Right cardiac atrium (tissue), 5 donors: Measurements from ENCODE around the gene LIPC. TPM values are rescaled to one million over a fixed set of nuclear protein-coding genes. Genes with fewer than 3 reads are reported as not detected.
A peak's percentile ranks its signal among the peaks of the same experiment; 100 is the strongest.

ENCODE experiments used
- ATAC-seq, 2 donors: fragments of 200-7000 bp; cut with Tn5 transposase; one replicate each; pipeline versions ENCODE4 v1.8.0 to v1.9.1; 2020; ENCODE audit warnings: moderate library complexity in 2 of 2, mild to moderate bottlenecking in 1 of 2
- DNase-seq, 3 donors: peaks; one replicate each; pipeline ENCODE4 v3.0.0-alpha.2; 2020
- H3K27ac ChIP-seq: one replicate; pipeline ENCODE4 v1.5.1; 2013; ENCODE audit warnings: mild to moderate bottlenecking, low read length, control low read depth, moderate library complexity
- H3K27me3 ChIP-seq: one replicate; pipeline ENCODE4 v1.6.1; 2013; ENCODE audit not compliant: control insufficient read depth, insufficient read depth
- H3K4me1 ChIP-seq: one replicate; pipeline ENCODE4 v1.6.1; 2013; ENCODE audit warnings: low read length; ENCODE audit not compliant: control insufficient read depth, insufficient read depth
- H3K4me3 ChIP-seq: one replicate; pipeline ENCODE4 v1.5.1; 2013; ENCODE audit warnings: low read length, control low read depth
- H3K9me3 ChIP-seq: one replicate; pipeline ENCODE4 v1.6.1; 2013; ENCODE audit warnings: low read length; ENCODE audit not compliant: control insufficient read depth
- WGBS: extraction: QIAGEN DNeasy Blood & Tissue Kit; methylation state at CpG from one replicate; pipeline ENCODE4 v1.1.7; 2013; 5-methylcytosine and 5-hydroxymethylcytosine counted together
- intact Hi-C, 4 donors: fragments of 100-400 bp; cut with DNase I; formaldehyde crosslinking; loops; one replicate each; pipeline versions ENCODE4 v1.11.0 to v1.14.0; 2022 to 2023
- polyA plus RNA-seq: library from polyadenylated mRNA; stranded (reverse); fragments of 200-250 nt; gene quantifications from one replicate; pipeline ENCODE4 v1.2.3, GENCODE V29; 2013
- total RNA-seq, 4 donors: library from RNA; stranded (reverse); fragmentation: NEBNext Ultra II Directional; extraction: Animal tissue kit (Norgen Biotek cat#: 25700); gene quantifications; one replicate each; pipeline ENCODE4 v1.2.1, GENCODE V29; 2021
- donor health status: healthy with polysubstance abuse.
- donor health status: DM: no; HTN: yes; CAD: no.
- donor health status: DM: no; HTN: no; CAD: no.
- donor health status: DM: no; HTN: yes; CAD: no; lungs with severe emphysema.
- donor health status: DM: yes; HTN: yes; CAD: no.

Gene LIPC
- total and polyA plus RNA-seq, 5 donors: 0.61 to 1.1 (median 0.88) TPM

DNA sequence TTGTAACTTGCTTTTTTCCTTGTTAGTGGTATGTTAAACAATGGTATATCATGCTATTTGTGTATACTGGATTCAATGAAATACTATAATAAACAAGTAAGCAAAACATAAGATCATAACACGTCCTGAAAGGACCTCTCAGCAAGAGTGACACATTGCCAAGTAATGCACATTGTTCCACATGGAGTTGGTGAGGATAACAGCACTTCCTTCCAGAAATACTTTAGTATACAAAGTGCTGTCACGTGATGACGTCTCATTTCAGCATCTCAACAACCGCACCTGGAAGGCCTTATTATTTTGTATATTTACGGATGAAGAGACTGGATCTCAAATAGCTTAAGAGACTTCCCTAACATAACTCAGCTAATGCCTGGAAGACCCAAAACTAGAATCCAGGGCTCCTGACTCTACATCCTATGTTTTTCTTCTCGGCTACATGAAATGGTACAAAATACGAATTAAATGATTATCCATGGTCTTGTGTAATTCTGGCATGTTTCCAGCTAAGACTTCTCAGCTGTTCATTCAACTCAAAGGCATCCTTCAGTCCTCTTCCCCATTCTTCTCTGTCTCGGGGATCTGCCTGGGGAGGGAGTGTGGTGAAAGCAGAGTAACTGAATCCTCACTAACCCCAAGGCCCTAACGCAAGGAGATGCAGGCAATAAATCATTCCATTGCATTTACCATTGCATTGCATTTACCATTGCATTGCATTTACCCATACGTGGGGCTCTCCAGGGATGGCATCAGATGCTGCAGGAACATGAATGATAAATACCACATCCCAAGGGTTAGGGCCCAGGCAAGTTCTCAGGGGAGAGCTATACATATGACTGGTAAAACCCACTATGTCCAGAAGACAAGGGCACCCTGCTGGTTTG, 79.2 kb downstream of the LIPC start:
- H3K9me3 ChIP-seq: peaks cover 2% of the 10 kb centered on the region
- intact Hi-C loops: no loop called here
- no peak overlapping the region for H3K4me3 ChIP-seq
- WGBS: 67% methylated on average over 10 of the region's 10 CpGs
- H3K27ac ChIP-seq: no peak overlapping the region
- no peaks in the 10 kb centered on the region for H3K27me3 ChIP-seq
- DNase-seq (no peak), ATAC-seq (no peak)
- peaks cover 5% of the 10 kb centered on the region for H3K4me1 ChIP-seq

DNA sequence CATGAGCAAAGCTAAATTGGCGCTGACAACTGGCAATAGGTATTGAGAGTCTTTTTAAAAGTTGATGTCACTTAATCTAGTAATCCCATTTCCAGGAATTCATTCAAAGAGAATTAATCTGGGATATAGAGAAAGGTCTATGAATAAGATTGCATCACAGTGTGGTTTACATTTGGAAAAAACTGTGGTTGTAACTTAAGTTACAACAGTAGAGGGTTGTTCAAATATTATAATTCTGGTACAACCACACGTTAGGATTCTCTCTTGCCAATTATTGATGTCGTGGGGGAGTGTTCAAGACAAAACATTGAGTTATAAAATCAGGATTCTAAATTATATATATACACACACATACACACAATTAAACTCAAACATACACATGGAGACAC, 79.8 kb downstream of the LIPC start:
- H3K4me1 ChIP-seq: no peaks in the 10 kb centered on the region
- DNase-seq (no peak), ATAC-seq (no peak)
- no peak overlapping the region for H3K27ac ChIP-seq
- intact Hi-C loops: no loop called here
- H3K9me3 ChIP-seq: peaks cover 2% of the 10 kb centered on the region
- WGBS: 89% methylated on average over 3 of the region's 3 CpGs
- H3K4me3 ChIP-seq: no peak overlapping the region
- no peaks in the 10 kb centered on the region for H3K27me3 ChIP-seq

DNA sequence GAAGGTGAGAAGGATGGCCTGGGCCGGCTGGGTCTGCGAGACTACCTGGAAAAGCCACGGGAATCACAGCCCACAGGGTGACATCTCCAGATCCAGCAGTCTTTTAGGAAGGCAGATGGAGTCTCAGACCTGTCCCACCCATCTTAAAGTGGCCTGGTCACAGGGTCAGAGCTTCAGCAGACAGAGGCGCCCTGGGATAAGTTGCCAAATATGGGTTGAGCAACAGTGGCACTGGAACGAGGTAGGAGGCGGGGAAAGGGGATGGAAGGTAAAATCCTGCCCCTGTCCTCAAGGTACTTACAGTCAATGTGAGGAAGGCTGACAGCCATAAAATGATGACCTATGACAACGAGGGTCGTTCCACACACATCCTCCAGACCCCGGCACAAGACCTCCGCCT, 80.7 kb downstream of the LIPC start:
- DNase-seq: no peak
- no peak for ATAC-seq
- 89% methylated on average over 10 of the region's 10 CpGs for WGBS
- no peak overlapping the region for H3K4me3 ChIP-seq
- H3K4me1 ChIP-seq: peaks cover 2% of the 10 kb centered on the region
- intact Hi-C loops: no loop called here
- no peaks in the 10 kb centered on the region for H3K27me3 ChIP-seq
- peaks cover 2% of the 10 kb centered on the region for H3K9me3 ChIP-seq
- H3K27ac ChIP-seq: no peak overlapping the region

GRCh38 chr15:58513008-58513407, 81.2 kb downstream of the LIPC start:
- intact Hi-C loops: no loop called here
- H3K27ac ChIP-seq: no peak overlapping the region
- DNase-seq: no peak

DNA sequence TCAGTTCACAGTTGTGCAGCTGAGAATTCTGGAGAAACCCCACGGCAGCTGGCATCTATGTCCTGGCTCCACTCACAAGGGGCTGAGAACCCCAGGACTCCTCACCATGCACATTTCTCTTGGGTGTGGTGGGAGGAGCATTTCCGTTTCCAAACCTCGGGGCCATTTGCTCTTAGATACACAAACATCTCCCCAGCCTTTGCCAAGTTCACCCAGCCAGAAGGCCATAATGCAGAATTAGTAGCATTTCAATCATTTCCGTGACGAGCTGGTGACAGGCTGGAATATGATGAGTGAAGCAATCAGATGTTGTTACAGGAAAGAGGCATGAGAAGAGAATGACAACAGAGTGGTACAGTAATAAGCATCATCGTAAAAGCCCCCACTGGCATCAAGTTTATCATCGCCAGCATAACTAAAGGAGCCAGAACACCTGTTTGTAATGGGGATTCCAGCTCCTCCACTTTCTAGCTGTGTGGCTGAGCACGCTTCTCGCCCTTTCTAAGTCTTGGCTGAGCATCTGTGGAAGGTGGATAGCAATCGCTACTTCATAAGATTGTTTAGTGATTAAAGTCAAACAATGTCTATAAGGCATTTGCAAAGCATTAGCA, 82.0 kb downstream of the LIPC start:
- DNase-seq (no peak), ATAC-seq (peak in 1 of 2 donors; percentile 41)
- Histone ChIP-seq H3K27ac (no peak overlapping the region), H3K27me3 (no peaks in the 10 kb centered on the region), H3K9me3 (peaks cover 2% of the 10 kb centered on the region), H3K4me3 (no peak overlapping the region), H3K4me1 (peaks cover 2% of the 10 kb centered on the region)
- 82% methylated on average over 10 of the region's 10 CpGs for WGBS
- intact Hi-C loops: no loop called here

More at GRCh38 chr15:58513008-58513407, 81.2 kb downstream of the LIPC start:
- Histone ChIP-seq H3K4me1 (peaks cover 2% of the 10 kb centered on the region), H3K4me3 (no peak overlapping the region), H3K27me3 (no peaks in the 10 kb centered on the region), H3K9me3 (peaks cover 2% of the 10 kb centered on the region)
- no peak for ATAC-seq
- 92% methylated on average over 4 of the region's 4 CpGs for WGBS

GRCh38 chr15:58515807-58516206, 84.0 kb downstream of the LIPC start:
- peaks cover 4% of the 10 kb centered on the region for H3K4me1 ChIP-seq
- DNase-seq (no peak), ATAC-seq (no peak)
- intact Hi-C loops: no loop called here
- H3K27me3 ChIP-seq: no peaks in the 10 kb centered on the region
- no peak overlapping the region for H3K4me3 ChIP-seq
- H3K27ac ChIP-seq: no peak overlapping the region
- H3K9me3 ChIP-seq: peaks cover 2% of the 10 kb centered on the region
- 64% methylated on average over 8 of the region's 8 CpGs for whole genome bisulfite sequencing

GRCh38 chr15:58517252-58517681, 85.5 kb downstream of the LIPC start:
- DNase-seq (no peak), ATAC-seq (no peak)
- intact Hi-C loops: no loop called here
- Histone ChIP-seq H3K9me3 (peaks cover 2% of the 10 kb centered on the region), H3K27me3 (no peaks in the 10 kb centered on the region), H3K4me3 (no peak overlapping the region), H3K27ac (no peak overlapping the region), H3K4me1 (peaks cover 9% of the 10 kb centered on the region)
- WGBS: 72% methylated on average over 3 of the region's 3 CpGs

GRCh38 chr15:58517682-58518525, 86.1 kb downstream of the LIPC start:
- Histone ChIP-seq H3K27ac (no peak overlapping the region), H3K27me3 (no peaks in the 10 kb centered on the region), H3K4me1 (peaks cover 12% of the 10 kb centered on the region), H3K9me3 (peaks cover 2% of the 10 kb centered on the region), H3K4me3 (no peak overlapping the region)
- 59% methylated on average over 9 of the region's 9 CpGs for WGBS
- intact Hi-C loops: no loop called here
- no peak for DNase-seq
- ATAC-seq: no peak

DNA sequence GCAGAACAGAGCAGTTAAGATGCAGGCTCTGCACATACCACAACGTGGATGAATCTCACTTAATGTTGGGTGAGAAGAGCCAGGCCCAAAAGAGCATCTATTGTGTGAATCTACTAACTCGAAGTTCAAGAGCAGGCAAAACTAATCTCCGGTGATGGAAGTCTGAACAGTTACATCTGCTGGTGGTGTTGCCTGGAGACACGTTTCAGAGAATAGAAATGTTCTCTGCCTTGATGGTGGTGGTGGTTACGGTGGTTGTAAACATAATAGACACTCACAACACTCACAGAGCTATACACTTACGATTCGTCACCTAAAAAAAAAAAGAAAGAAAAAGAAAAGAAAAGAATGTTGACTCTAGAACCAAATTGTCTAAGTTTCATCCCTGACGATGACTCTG, 86.8 kb downstream of the LIPC start:
- H3K4me3 ChIP-seq: no peak overlapping the region
- DNase-seq (no peak), ATAC-seq (no peak)
- intact Hi-C loops: no loop called here
- peaks cover 14% of the 10 kb centered on the region for H3K4me1 ChIP-seq
- peaks cover 2% of the 10 kb centered on the region for H3K9me3 ChIP-seq
- H3K27me3 ChIP-seq: no peaks in the 10 kb centered on the region
- WGBS: 58% methylated on average over 8 of the region's 8 CpGs
- H3K27ac ChIP-seq: no peak overlapping the region

DNA sequence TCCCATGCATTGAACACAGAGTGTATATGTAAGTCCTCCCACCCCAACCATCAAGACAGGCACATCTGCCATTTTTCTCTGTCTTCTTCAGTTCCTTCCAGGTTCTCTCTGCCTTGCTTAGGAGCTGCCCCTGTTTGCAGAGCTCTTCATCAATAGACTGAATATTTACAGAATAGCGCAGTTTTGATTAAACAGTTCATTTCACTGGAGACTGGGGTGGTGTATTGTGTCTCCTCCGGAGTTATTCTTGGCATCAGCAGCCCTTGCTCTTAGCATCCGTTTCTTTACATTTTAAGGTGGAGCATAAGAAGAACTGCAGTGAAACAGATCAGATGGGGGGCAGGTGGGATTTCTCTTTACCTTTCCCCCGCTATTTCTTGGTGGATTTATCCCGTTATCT, 87.7 kb downstream of the LIPC start:
- ATAC-seq (no peak), DNase-seq (no peak)
- 57% methylated on average over 5 of the region's 5 CpGs for WGBS
- Histone ChIP-seq H3K4me3 (no peak overlapping the region), H3K27me3 (no peaks in the 10 kb centered on the region), H3K4me1 (peaks cover 14% of the 10 kb centered on the region), H3K27ac (no peak overlapping the region), H3K9me3 (peaks cover 2% of the 10 kb centered on the region)
- intact Hi-C loops: no loop called here

DNA sequence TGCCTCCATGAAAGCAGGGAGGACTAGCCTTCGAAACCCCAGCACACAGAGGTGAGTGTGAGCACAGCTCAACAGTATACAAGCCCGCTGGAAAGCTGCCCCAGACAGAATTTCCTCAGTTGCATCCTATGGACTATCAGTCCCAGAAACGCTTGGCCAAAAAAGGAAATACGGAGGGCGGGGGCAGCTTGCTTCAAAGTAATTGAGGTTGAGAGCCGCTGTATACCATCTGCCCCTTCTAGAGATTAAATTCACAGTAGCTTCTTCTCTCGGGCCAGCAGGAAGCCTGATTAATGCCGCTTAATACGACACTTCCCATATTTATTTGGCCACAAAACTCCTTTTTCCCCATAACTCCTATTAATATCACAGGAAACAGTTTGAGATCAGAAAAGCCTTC, 88.7 kb downstream of the LIPC start:
- intact Hi-C loops: loop anchor here in 1 of 4 donors (10.0 kb wide), 1 partner anchor 246 kb away; no protein-coding TSS in a partner anchor
- Histone ChIP-seq H3K9me3 (peaks cover 2% of the 10 kb centered on the region), H3K4me3 (no peak overlapping the region), H3K27ac (no peak overlapping the region), H3K4me1 (peaks cover 14% of the 10 kb centered on the region), H3K27me3 (no peaks in the 10 kb centered on the region)
- 50% methylated on average over 9 of the region's 9 CpGs for WGBS
- no peak for DNase-seq
- no peak for ATAC-seq
